Mucosa of gallbladder (tissue), 1 donor: ENCODE measurements around the gene CCDC54. TPM values are rescaled to one million over a fixed set of nuclear protein-coding genes. Genes with fewer than 3 reads are reported as not detected.
"Not testable (repeated sequence)": the region's sequence is repeated elsewhere in the genome, so short reads cannot be mapped to it uniquely, and the experiment has no call there.

Source experiments
- DNase-seq: peaks from one replicate; pipeline ENCODE4 v3.0.0-alpha.2; 2020; ENCODE audit warnings: low spot score
- total RNA-seq: library from RNA; stranded (reverse); gene quantifications from one replicate; pipeline ENCODE4 v1.2.1, GENCODE V29; 2021
- donor health status: DM: no; HTN: no; CAD: no.

CCDC54 gene
- not detected for total RNA-seq

- DNase-seq = no peak
These were observed at the start of gene CCDC54 for GRCh38 chr3:107377151-107377550. Gene CCDC54, plus strand, starts transcription at chr3:107377439. Its CDS starts 149 bp downstream, at chr3:107377588.

GRCh38 chr3:107328069-107328468, 49.2 kb upstream of the CCDC54 start:
- no peak for DNase-seq

DNA sequence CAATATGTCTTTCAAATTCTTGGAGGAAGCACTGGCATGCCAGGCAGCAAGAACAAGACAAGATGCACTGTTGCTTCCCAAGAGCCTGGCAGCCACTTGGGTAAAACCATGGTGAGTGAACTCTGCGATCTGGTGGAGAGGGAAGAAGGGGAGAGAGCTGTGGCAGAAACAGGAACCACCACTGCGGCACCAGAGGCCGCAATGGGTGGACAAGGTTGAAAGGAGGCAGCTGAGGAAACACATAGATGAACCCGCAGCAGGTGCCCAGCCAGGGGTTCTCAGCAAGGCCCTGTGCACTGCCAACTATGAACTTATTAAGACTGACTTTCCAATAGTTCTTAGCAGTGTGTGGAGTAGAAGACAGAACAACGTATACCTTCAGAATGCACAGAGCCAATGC, 48.2 kb upstream of the CCDC54 start:
- DNase-seq = no peak

GRCh38 chr3:107339690-107340089, 37.5 kb upstream of the CCDC54 start:
- not testable (repeated sequence) for DNase-seq

- DNase-seq = no peak
These were observed 32.5 kb upstream of the CCDC54 start for GRCh38 chr3:107344722-107345121.

- no peak for DNase-seq
These were observed 31.3 kb upstream of the CCDC54 start for GRCh38 chr3:107345822-107346405.

DNA sequence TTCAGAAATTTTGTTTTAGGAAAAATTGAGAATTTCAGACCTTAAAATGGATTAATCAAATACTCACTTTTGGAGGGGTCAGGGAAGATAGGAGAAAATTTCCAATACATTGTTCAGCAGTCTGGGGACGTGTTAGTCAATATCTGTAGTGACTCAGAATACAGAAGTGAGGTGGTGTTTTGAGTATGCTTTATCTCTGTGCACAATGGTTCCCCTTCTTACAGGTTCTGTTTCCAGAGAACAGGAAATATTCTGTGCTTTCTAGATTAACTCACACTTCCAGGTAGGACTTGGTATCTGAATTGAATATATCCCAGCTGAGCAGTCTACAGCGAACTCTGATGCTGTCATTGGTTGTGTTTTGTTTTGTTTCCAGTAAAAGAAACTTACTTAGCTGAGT, 30.7 kb upstream of the CCDC54 start:
- no peak for DNase-seq

DNA sequence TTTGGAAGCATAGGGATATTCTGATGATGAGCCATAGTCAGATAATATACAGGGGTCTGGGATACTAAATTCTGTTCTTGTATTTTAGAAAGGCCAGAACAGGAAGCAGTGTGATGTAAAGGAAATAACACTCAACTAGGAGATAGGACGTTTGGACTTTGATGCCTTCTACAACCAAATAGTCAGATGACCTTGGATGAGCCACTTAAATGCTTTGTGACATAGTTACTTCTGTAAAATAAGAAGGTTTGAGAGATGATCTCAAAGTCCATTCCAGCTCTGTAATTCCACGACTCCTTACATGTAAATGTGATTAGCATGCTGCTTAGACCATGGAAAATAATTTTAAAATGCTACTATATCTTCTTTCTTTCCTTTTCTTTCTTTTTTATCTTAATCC, 29.5 kb upstream of the CCDC54 start:
- DNase-seq = no peak

GRCh38 chr3:107356706-107357105, 20.5 kb upstream of the CCDC54 start:
- DNase-seq = no peak

GRCh38 chr3:107361633-107362032, 15.6 kb upstream of the CCDC54 start:
- no peak for DNase-seq

GRCh38 chr3:107365051-107365450, 12.2 kb upstream of the CCDC54 start:
- DNase-seq = no peak

DNA sequence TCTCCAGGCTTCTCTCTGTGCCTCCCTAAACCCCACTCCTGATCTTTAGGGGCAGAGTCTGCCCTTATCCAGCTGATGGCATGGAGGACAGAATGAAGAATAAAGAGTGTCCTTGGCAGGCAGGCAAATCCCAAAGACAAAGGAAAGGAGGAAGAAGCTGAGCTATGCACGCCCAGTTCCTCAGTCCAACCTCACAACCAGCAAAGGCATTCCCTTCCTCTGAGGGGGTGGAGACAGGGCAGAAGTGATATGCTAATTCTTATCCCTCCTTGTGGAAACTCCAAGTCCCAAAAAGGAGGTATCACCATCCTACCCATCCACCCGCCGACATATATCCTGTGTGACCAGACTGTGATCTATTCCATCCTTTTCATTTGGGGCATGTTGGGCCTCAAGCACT, 10.5 kb upstream of the CCDC54 start:
- DNase-seq = no peak

- no peak for DNase-seq
These were observed 9.9 kb upstream of the CCDC54 start for GRCh38 chr3:107367353-107367752.

DNA sequence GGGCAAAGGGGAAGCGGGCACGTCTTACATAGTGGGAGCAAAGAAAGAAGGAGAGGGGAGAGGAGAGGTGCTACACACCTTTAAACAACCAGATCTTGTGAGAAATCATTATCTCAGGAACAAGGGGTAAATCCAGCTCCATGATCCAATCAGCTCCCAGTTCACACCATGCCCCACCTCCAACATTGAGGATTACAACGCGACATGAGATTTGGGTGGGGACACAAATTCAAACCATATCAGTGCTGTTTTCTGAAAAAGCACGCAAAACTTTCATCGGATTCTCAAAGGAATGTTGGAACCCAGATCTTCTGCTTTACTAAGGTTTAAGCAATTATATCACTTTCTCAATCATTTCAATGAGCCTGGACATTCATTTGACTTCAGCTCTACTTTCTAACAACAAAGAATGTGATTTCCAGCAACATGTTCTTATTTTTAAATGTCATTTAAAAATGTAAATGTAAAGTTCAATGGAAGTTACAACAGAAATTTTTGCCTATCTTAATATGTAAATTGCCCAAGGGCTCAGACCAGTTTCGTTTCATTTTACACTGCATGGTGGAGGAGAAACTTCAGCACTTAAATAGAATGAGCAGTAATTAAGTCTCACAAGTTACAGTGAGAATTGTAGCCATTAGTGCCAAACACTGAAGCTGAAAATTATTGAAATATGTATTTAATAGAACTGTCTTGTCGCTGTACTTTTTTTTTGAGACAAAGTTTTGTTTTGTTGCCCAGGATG, 8.4 kb upstream of the CCDC54 start:
- DNase-seq = no peak

DNA sequence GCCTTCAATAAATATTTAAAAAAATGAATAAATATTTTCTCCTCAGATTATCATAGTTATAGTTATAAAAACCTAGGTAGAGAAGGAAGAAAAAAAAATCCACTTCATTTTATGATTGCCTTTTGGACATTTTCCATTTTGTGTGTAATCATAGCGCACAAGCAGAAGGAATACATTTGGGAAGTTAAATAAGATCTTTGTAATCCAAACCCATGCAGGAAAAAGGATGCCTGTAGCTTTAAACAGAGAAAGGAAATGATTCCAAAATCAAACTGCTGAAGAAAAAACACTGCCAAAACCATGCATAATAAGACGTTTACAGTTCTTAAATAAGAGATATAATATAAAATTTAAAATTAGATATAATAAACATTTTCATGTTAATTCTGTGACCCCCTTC, 7.4 kb upstream of the CCDC54 start:
- no peak for DNase-seq

GRCh38 chr3:107370907-107371306, 6.3 kb upstream of the CCDC54 start:
- no peak for DNase-seq

GRCh38 chr3:107372506-107372905, 4.7 kb upstream of the CCDC54 start:
- no peak for DNase-seq

DNA sequence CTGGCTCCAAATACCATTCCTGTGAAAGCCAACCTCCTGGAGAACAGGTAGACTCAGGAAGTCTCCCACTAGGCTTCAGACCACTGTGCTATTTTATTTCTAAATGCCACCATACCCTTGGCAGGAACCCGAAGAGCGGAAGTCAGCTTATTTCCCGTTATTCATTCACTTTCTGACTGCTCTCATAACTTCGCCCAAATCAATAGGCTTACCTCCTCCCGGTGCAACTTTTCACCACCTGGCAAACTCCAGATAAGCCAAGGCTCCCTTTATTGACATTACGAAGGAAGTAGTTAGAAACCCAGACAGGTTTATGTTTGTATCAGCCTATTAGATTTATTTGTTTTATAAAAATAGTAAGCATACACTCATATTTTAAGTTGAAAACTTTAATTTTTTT, 3.3 kb upstream of the CCDC54 start:
- DNase-seq = peak; percentile 59

DNA sequence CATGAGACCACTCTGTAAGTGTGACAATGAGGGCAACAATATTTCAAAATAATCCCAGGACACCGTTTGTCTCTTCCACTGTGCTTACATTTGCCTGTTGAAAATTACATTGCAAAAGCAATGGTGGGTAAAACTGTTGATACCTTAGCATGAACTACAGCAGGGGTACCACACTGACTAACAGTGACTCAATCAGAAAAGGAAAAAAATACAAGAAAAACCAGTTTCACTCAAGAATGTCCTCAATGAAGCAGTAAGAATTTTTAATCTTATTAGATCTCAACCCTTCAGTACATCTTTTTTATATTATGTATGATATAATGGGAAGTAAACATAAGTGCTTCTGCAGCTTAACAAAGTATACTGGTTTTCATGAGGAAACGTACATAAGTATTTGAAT, 1.6 kb upstream of the CCDC54 start:
- DNase-seq = no peak

- no peak for DNase-seq
These were observed 5.4 kb downstream of the CCDC54 start for GRCh38 chr3:107382631-107383030.

DNA sequence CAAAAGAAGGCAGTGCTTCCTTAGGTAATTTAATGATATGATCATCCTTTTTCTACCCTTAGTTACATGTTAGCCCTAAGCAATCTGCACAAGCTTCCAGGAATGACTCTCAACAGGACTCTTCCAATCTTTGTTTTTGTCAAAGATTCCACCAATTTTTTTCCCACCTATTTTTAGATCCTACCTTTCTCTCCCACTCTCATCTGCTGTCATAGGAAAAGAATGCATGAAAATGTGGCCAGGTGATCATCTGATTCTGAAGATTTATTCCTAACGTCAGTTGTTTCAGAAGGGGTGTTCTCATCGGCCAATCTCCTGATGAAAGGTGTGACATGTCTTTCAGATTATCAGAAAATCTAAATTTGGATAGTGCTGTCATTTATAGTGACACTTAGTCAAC, 7.2 kb downstream of the CCDC54 start:
- DNase-seq = no peak

GRCh38 chr3:107384907-107385306, 7.7 kb downstream of the CCDC54 start:
- DNase-seq = no peak

DNA sequence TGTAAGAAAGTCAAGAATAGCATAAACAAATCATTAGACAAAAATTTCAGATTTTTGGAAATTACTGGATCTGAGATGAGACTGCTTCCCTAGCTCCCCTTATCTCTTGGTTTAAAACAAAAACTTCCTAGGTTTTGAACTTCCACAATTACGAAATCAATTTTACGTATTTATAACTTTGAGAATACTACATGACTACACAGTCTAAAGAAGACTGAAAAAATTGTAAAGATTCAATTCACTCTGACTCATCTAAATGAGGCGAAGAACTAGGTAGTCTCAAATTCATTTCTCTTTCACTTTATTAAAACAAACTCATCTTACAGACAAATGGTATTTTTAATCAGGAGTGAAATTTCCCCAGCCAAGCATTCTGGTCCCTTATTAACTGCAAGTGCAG, 10.3 kb downstream of the CCDC54 start:
- DNase-seq = no peak
